OCI-LY7 (cell line): ENCODE data around the gene SLC9A2. TPM values are rescaled to one million over a fixed set of nuclear protein-coding genes. Genes with fewer than 3 reads are reported as not detected.

ENCODE experiments used
- BruUV-seq: library from RNA; stranded (reverse); fragments of 400-500 nt; replicated peaks from 2 replicates; lab custom pipeline; 2021; lab: Mats Ljungman, UMichigan
- CTCF ChIA-PET: fragments of 300-600 bp; sonication (Branson Sonifier 250); formaldehyde crosslinking; loops from one replicate; lab custom pipeline; 2022; ENCODE audit warnings: antibody characterized with exemption; ENCODE audit not compliant: unreplicated experiment; lab: Charles Lee
- POLR2A ChIA-PET: fragments of 300-600 bp; sonication (Branson Sonifier 250); formaldehyde crosslinking; loops from one replicate; lab custom pipeline; 2022; ENCODE audit warnings: antibody characterized with exemption; lab: Charles Lee
- DNase-seq: peaks from one replicate; pipeline ENCODE4 v3.0.0-alpha.2; 2015; ENCODE audit warnings: low spot score
- H2AFZ ChIP-seq: fragments of 200-600 bp; sonication (generic), shearing (Covaris generic); 2 replicates; pipeline ENCODE4 v1.6.1; 2014; ENCODE audit warnings: mild to moderate bottlenecking, antibody characterized with exemption, low read length, moderate library complexity
- H3K27ac ChIP-seq: fragments of 200-600 bp; sonication (generic); 2 replicates; pipeline ENCODE4 v1.5.1; 2014; ENCODE audit warnings: mixed run types, low read depth, mild to moderate bottlenecking, moderate library complexity, low read length, inconsistent platforms; ENCODE audit not compliant: poor library complexity, severe bottlenecking
- H3K36me3 ChIP-seq: fragments of 200-600 bp; sonication (generic); 2 replicates; pipeline ENCODE4 v1.6.1; 2014; ENCODE audit warnings: mild to moderate bottlenecking, antibody characterized with exemption, low read length, moderate library complexity, mixed read lengths; ENCODE audit not compliant: insufficient read depth
- H3K4me1 ChIP-seq: fragments of 200-600 bp; sonication (generic); 2 replicates; pipeline ENCODE4 v1.5.1; 2014; ENCODE audit warnings: mild to moderate bottlenecking, low read length; ENCODE audit not compliant: insufficient read depth, poor library complexity, severe bottlenecking
- H3K4me2 ChIP-seq: fragments of 200-600 bp; sonication (generic); 2 replicates; pipeline ENCODE4 v1.6.1; 2014; ENCODE audit warnings: mild to moderate bottlenecking, low read length
- H3K4me3 ChIP-seq: fragments of 200-600 bp; sonication (generic); 2 replicates; pipeline ENCODE4 v1.5.1; 2014; ENCODE audit warnings: mild to moderate bottlenecking, low read depth, low read length; ENCODE audit not compliant: poor library complexity, severe bottlenecking
- H3K79me2 ChIP-seq: fragments of 200-600 bp; sonication (generic); 2 replicates; pipeline ENCODE4 v1.6.1; 2016; ENCODE audit warnings: low read depth, mild to moderate bottlenecking, low read length, moderate library complexity, mixed read lengths; ENCODE audit not compliant: insufficient read depth
- H3K9me2 ChIP-seq: fragments of 200-600 bp; sonication (generic); 2 replicates; pipeline ENCODE4 v1.6.1; 2016; ENCODE audit warnings: mild to moderate bottlenecking, low read length, mixed read lengths; ENCODE audit not compliant: insufficient read depth
- H3K9me3 ChIP-seq: fragments of 200-600 bp; sonication (generic); 2 replicates; pipeline ENCODE4 v1.6.1; 2014; ENCODE audit warnings: mild to moderate bottlenecking, mixed run types, low read length, mixed read lengths
- H4K20me1 ChIP-seq: fragments of 200-600 bp; sonication (generic); 2 replicates; pipeline ENCODE4 v1.6.1; 2014; ENCODE audit warnings: mild to moderate bottlenecking, antibody characterized with exemption, low read length, moderate library complexity, mixed read lengths; ENCODE audit not compliant: insufficient read depth
- EZH2phosphoT487 ChIP-seq: fragments of 200-600 bp; sonication (generic); IDR thresholded peaks from 2 replicates; pipeline ENCODE4 v1.6.1; 2018; ENCODE audit warnings: low read depth, borderline replicate concordance, mild to moderate bottlenecking, mixed run types, antibody characterized with exemption, low read length, moderate library complexity, mixed read lengths
- intact Hi-C: fragments of 100-400 bp; cut with micrococcal nuclease; formaldehyde crosslinking; loops from one replicate; pipeline ENCODE4 v1.10.0; 2022; ENCODE audit not compliant: unreplicated experiment
- total RNA-seq, 2 experiments: library from RNA; depleted of rRNA in 1 of 2; stranded (reverse); fragments of >200 nt in 1 of 2; shearing (Covaris generic) in 1 of 2; gene quantifications; 2 replicates each; pipeline ENCODE4 v1.2.3, GENCODE V29; 2014 to 2022
- TF ChIP-seq, protein P1 (sequence below): fragments of 200-600 bp; sonication (generic); conservative IDR thresholded peaks from 2 replicates; pipeline ENCODE4 v1.5.1; 2014; ENCODE audit warnings: mild to moderate bottlenecking, antibody characterized with exemption, low read length, moderate library complexity, mixed read lengths

Gene SLC9A2
- total RNA-seq, 2 experiments from 2014 or later, result not detected

- H3K4me1 ChIP-seq, result no peaks in the 10 kb centered on the region
- no peaks in the 10 kb centered on the region for H4K20me1 ChIP-seq
- CTCF ChIA-PET, result no interaction called here
- H3K27ac ChIP-seq, result no peak overlapping the region
- TF ChIP-seq, protein P1, sequence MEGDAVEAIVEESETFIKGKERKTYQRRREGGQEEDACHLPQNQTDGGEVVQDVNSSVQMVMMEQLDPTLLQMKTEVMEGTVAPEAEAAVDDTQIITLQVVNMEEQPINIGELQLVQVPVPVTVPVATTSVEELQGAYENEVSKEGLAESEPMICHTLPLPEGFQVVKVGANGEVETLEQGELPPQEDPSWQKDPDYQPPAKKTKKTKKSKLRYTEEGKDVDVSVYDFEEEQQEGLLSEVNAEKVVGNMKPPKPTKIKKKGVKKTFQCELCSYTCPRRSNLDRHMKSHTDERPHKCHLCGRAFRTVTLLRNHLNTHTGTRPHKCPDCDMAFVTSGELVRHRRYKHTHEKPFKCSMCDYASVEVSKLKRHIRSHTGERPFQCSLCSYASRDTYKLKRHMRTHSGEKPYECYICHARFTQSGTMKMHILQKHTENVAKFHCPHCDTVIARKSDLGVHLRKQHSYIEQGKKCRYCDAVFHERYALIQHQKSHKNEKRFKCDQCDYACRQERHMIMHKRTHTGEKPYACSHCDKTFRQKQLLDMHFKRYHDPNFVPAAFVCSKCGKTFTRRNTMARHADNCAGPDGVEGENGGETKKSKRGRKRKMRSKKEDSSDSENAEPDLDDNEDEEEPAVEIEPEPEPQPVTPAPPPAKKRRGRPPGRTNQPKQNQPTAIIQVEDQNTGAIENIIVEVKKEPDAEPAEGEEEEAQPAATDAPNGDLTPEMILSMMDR, result no peak
- TF ChIP-seq EZH2phosphoT487, result no peak
- POLR2A ChIA-PET, result no interaction called here
- no peaks in the 10 kb centered on the region for H3K9me3 ChIP-seq
- no peak overlapping the region for H2AFZ ChIP-seq
- no peaks in the 10 kb centered on the region for H3K36me3 ChIP-seq
- DNase-seq, result no peak
- no peak overlapping the region for H3K4me2 ChIP-seq
- no TSS peak for BruUV-seq
- intact Hi-C loops, result no loop called here
- H3K79me2 ChIP-seq, result no peaks in the 10 kb centered on the region
- H3K9me2 ChIP-seq, result no peaks in the 10 kb centered on the region
- no peak overlapping the region for H3K4me3 ChIP-seq
Observed at GRCh38 chr2:102704531-102704930, 85.2 kb downstream of the SLC9A2 start.

DNA sequence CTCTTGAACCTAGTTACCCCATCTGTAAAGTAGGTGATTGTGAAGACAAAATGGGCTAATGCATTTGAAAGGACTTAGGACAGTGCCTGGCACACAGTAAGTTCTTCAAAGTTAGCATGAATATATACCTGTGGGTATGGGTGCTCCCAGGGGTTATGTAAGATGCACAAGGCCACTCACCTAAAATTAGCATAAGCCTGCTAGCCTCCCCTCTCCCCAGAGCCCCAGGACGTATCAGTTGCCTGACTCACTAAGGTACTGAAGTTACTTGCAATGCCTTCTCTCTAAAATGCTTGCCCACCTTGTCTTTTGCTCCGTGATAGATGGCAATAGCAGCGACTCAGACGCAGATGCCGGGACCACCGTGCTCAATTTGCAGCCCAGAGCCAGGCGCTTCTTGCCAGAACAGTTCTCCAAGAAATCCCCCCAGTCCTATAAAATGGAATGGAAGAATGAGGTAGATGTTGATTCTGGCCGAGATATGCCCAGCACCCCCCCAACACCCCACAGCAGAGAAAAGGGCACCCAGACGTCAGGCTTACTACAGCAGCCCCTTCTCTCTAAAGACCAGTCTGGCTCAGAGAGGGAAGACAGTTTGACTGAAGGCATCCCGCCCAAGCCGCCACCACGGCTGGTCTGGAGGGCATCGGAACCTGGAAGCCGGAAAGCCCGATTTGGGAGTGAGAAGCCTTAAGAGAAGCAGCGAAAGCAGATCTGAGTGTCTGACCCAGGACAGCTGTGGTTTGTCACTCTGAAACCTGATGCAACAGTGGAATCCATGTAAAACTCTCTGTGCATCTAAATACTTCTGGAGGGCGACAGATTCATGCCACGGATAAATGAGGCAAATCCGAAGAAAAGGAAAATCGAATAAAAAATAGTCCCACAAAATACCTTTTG lies 88.7 kb downstream of the SLC9A2 start:
- Histone ChIP-seq H3K36me3 (no peaks in the 10 kb centered on the region), H2AFZ (no peak overlapping the region), H3K27ac (no peak overlapping the region), H3K9me2 (no peaks in the 10 kb centered on the region), H3K4me1 (no peaks in the 10 kb centered on the region), H4K20me1 (no peaks in the 10 kb centered on the region), H3K79me2 (no peaks in the 10 kb centered on the region), H3K4me3 (no peak overlapping the region), H3K9me3 (no peaks in the 10 kb centered on the region), H3K4me2 (no peak overlapping the region)
- no TSS peak for BruUV-seq
- POLR2A ChIA-PET, result no interaction called here
- TF ChIP-seq, protein P1, result no peak
- no peak for TF ChIP-seq EZH2phosphoT487
- CTCF ChIA-PET, result no interaction called here
- intact Hi-C loops, result no loop called here
- no peak for DNase-seq

GRCh38 chr2:102708847-102709559 lies 89.7 kb downstream of the SLC9A2 start:
- H3K4me1 ChIP-seq, result no peaks in the 10 kb centered on the region
- H3K4me2 ChIP-seq, result no peak overlapping the region
- H2AFZ ChIP-seq, result no peak overlapping the region
- H3K27ac ChIP-seq, result no peak overlapping the region
- BruUV-seq, result no TSS peak
- no peak for TF ChIP-seq EZH2phosphoT487
- TF ChIP-seq, protein P1, result no peak
- H3K79me2 ChIP-seq, result no peaks in the 10 kb centered on the region
- no peaks in the 10 kb centered on the region for H3K36me3 ChIP-seq
- intact Hi-C loops, result no loop called here
- no peak overlapping the region for H3K4me3 ChIP-seq
- H4K20me1 ChIP-seq, result no peaks in the 10 kb centered on the region
- no peaks in the 10 kb centered on the region for H3K9me2 ChIP-seq
- POLR2A ChIA-PET, result no interaction called here
- H3K9me3 ChIP-seq, result no peaks in the 10 kb centered on the region
- no peak for DNase-seq
- CTCF ChIA-PET, result no interaction called here
